ENCODE measurements around the gene TCL1A.

- TF ChIP-seq CTCF (IDR thresholded peaks at IDR 0.05) (no peak), POLR2A (IDR thresholded peaks at IDR 0.05) (no peak)
Measured at GRCh38 chr14:95677179-95677835, 36.6 kb downstream of the TCL1A start.

All from esophagus squamous epithelium (tissue), 4 donors.